Hepatocyte (in vitro differentiated cells): ENCODE measurements around the gene SPATA24. TPM values are rescaled to one million over a fixed set of nuclear protein-coding genes. Genes with fewer than 3 reads are reported as not detected.

Experiments
- DNase-seq: peaks from one replicate; pipeline ENCODE4 v3.0.0-alpha.2; 2016; ENCODE audit warnings: low spot score
- H2AFZ ChIP-seq: fragments of 200-600 bp; sonication (generic); 2 replicates; pipeline ENCODE4 v1.6.0; 2016; ENCODE audit warnings: antibody characterized with exemption, mild to moderate bottlenecking
- H3K27ac ChIP-seq: fragments of 200-600 bp; sonication (generic); 2 replicates; pipeline ENCODE4 v1.5.1; 2016; ENCODE audit warnings: mild to moderate bottlenecking
- H3K27me3 ChIP-seq: fragments of 200-600 bp; sonication (generic); 2 replicates; pipeline ENCODE4 v1.6.1; 2016
- H3K36me3 ChIP-seq: fragments of 200-600 bp; sonication (generic); replicated peaks from 2 replicates; pipeline ENCODE4 v1.5.1; 2016; ENCODE audit warnings: low read depth; ENCODE audit not compliant: insufficient read depth
- H3K4me1 ChIP-seq: fragments of 200-600 bp; sonication (generic); 2 replicates; pipeline ENCODE4 v1.5.1; 2016; ENCODE audit warnings: mild to moderate bottlenecking, moderate library complexity; ENCODE audit not compliant: insufficient read depth
- H3K4me2 ChIP-seq: fragments of 200-600 bp; sonication (generic); 2 replicates; pipeline ENCODE4 v1.6.0; 2016
- H3K4me3 ChIP-seq: fragments of 200-600 bp; sonication (generic); 2 replicates; pipeline ENCODE4 v1.5.1; 2016; ENCODE audit warnings: mild to moderate bottlenecking
- H3K79me2 ChIP-seq: fragments of 200-600 bp; sonication (generic); 2 replicates; pipeline ENCODE4 v1.6.0; 2017; ENCODE audit warnings: mild to moderate bottlenecking
- H3K9me2 ChIP-seq: fragments of 200-600 bp; sonication (generic); replicated peaks from 2 replicates; pipeline ENCODE4 v1.6.0; 2017; ENCODE audit warnings: mild to moderate bottlenecking; ENCODE audit not compliant: insufficient read depth
- H3K9me3 ChIP-seq: fragments of 200-600 bp; sonication (generic); 2 replicates; pipeline ENCODE4 v1.5.1; 2016; ENCODE audit warnings: low read depth, mild to moderate bottlenecking
- H4K20me1 ChIP-seq: fragments of 200-600 bp; sonication (generic); 2 replicates; pipeline ENCODE4 v1.6.0; 2016; ENCODE audit warnings: mild to moderate bottlenecking; ENCODE audit not compliant: insufficient read depth, poor library complexity, severe bottlenecking
- EZH2 ChIP-seq: fragments of 200-600 bp; sonication (generic); IDR thresholded peaks from 2 replicates; pipeline ENCODE4 v1.6.1; 2016; ENCODE audit warnings: antibody characterized with exemption, mild to moderate bottlenecking, borderline replicate concordance
- EZH2phosphoT487 ChIP-seq: fragments of 200-600 bp; sonication (generic); IDR thresholded peaks from one replicate; pipeline ENCODE4 v1.6.1; 2018; ENCODE audit warnings: antibody characterized with exemption, mild to moderate bottlenecking, low read depth, moderate library complexity; ENCODE audit not compliant: unreplicated experiment, severe bottlenecking
- WGBS: methylation state at CpG from one replicate; pipeline ENCODE4 v1.1.6; 2016; ENCODE audit warnings: low lambda C conversion rate; ENCODE audit errors: missing lambda C conversion rate; 5-methylcytosine and 5-hydroxymethylcytosine counted together
- polyA plus RNA-seq: library from polyadenylated mRNA; unstranded; fragments of >200 nt; fragmentation: Nextera tagmentation; extraction: Ambion mirVana; gene quantifications from 2 replicates; pipeline ENCODE4 v1.2.1, GENCODE V29; 2016
- total RNA-seq: library from RNA; depleted of rRNA; stranded (reverse); fragments of >200 nt; gene quantifications from 2 replicates; pipeline ENCODE4 v1.2.3, GENCODE V29; 2014
- TF ChIP-seq, protein P1 (sequence below): fragments of 200-600 bp; sonication (generic); IDR thresholded peaks from 2 replicates; pipeline ENCODE4 v1.5.1; 2016; ENCODE audit warnings: antibody characterized with exemption, mild to moderate bottlenecking; ENCODE audit not compliant: poor library complexity

SPATA24 gene
- total and polyA plus RNA-seq, 2 experiments from 2014 or later: 6.3 to 9.8 TPM

DNA sequence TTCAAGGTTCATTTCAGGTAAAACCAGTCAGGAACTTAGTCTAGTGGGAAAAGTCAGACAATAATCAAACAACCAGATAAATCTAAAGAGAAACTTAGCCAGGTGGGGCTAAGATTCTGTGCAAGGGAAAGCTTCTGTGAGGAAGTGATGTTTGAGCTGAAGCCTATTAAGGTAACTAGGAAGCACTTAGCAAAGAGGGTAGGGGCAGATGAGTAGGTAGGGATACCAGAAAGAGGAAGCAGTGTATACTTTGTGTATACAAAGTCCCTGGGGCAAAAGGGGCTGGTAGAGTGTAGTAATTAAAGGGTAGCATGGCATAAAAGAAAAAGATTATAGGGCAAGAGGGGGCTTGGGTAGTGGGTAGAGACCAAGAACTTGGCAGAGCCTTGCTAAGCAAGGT, 3.6 kb upstream of the SPATA24 start:
- Histone ChIP-seq H3K9me3 (no peaks in the 10 kb centered on the region), H3K36me3 (no peaks in the 10 kb centered on the region), H3K4me1 (peaks cover 6% of the 10 kb centered on the region), H3K79me2 (no peaks in the 10 kb centered on the region), H3K4me3 (no peak overlapping the region), H3K27ac (no peak overlapping the region), H4K20me1 (no peaks in the 10 kb centered on the region), H3K4me2 (no peak overlapping the region), H2AFZ (no peak overlapping the region), H3K9me2 (no peaks in the 10 kb centered on the region), H3K27me3 (no peaks in the 10 kb centered on the region)
- DNase-seq: no peak
- TF ChIP-seq EZH2phosphoT487: no peak

DNA sequence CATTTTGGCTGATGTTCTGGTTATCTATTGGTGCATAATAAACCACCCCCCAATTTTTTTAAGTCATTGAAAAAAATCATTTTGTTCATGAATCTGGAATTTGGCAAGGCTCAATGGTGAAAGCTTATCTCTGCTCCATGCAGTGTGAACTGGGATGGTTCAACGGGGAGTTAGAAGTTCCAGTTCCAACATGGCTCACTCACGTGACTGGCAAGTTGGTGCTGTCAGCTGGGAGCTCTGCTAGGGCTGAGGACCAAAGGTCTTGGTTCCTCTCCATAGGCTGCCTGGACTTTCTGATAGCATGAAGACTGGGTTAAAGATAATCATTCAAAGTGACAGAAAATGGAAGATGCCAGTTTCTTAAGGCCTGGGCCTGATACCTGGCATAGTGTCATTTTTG, 3.1 kb upstream of the SPATA24 start:
- Histone ChIP-seq H3K9me3 (no peaks in the 10 kb centered on the region), H4K20me1 (no peaks in the 10 kb centered on the region), H3K36me3 (no peaks in the 10 kb centered on the region), H3K79me2 (no peaks in the 10 kb centered on the region), H2AFZ (no peak overlapping the region), H3K27ac (no peak overlapping the region), H3K4me1 (peaks cover 6% of the 10 kb centered on the region), H3K9me2 (no peaks in the 10 kb centered on the region), H3K4me2 (no peak overlapping the region), H3K4me3 (no peak overlapping the region), H3K27me3 (no peaks in the 10 kb centered on the region)
- DNase-seq: no peak
- 88% methylated on average over 2 of the region's 2 CpGs for WGBS
- no peak for TF ChIP-seq EZH2phosphoT487
- TF ChIP-seq, protein P1, sequence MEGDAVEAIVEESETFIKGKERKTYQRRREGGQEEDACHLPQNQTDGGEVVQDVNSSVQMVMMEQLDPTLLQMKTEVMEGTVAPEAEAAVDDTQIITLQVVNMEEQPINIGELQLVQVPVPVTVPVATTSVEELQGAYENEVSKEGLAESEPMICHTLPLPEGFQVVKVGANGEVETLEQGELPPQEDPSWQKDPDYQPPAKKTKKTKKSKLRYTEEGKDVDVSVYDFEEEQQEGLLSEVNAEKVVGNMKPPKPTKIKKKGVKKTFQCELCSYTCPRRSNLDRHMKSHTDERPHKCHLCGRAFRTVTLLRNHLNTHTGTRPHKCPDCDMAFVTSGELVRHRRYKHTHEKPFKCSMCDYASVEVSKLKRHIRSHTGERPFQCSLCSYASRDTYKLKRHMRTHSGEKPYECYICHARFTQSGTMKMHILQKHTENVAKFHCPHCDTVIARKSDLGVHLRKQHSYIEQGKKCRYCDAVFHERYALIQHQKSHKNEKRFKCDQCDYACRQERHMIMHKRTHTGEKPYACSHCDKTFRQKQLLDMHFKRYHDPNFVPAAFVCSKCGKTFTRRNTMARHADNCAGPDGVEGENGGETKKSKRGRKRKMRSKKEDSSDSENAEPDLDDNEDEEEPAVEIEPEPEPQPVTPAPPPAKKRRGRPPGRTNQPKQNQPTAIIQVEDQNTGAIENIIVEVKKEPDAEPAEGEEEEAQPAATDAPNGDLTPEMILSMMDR: no peak
- no peak for TF ChIP-seq EZH2

DNA sequence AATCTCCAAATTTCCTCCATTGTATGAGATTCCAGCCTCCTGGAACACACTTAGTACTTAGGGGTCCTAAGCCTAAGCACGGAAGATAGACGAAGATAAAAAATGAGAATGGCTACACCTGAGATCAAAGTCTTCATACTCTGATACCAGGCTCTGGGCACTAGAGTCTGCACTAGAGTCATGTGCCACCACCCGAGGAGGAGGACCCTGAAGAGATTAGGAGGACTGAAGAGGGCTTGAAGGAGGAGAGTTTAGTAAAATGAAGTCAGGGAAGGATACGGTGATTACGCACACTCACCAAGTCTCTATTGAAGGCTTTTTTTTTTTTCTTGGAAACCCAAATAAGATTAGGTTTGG, 573 bp upstream of the SPATA24 start:
- H2AFZ ChIP-seq: peak overlapping the region; percentile 54
- no peaks in the 10 kb centered on the region for H3K36me3 ChIP-seq
- H4K20me1 ChIP-seq: no peaks in the 10 kb centered on the region
- peaks cover 6% of the 10 kb centered on the region for H3K4me1 ChIP-seq
- no peaks in the 10 kb centered on the region for H3K9me2 ChIP-seq
- WGBS: 56% methylated on average over 5 of the region's 5 CpGs
- H3K4me2 ChIP-seq: peak overlapping the region; percentile 83
- DNase-seq: no peak
- H3K4me3 ChIP-seq: no peak overlapping the region
- TF ChIP-seq EZH2 (no peak), EZH2phosphoT487 (no peak)
- TF ChIP-seq, protein P1: no peak
- peak overlapping the region; percentile 91 for H3K27ac ChIP-seq
- H3K9me3 ChIP-seq: no peaks in the 10 kb centered on the region
- no peaks in the 10 kb centered on the region for H3K27me3 ChIP-seq
- H3K79me2 ChIP-seq: no peaks in the 10 kb centered on the region

DNA sequence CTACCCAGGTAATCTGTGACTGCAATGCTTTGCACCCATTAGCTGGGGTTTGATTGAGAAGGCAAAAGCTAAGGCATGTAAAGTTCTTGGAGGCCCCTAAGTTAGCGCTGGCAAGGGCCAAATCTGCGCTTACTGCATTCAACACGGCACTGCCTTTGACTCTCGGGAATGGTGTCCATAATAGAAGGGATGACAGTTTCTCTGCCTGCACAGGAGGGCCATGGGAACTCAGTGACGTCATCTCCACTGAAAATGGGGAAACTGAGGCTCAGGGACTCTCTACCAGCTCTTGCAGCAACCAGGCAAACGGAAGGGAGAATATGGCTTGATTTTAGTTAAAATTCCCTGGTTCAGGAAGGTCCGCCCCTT, 487 bp downstream of the SPATA24 start:
- DNase-seq: no peak
- Histone ChIP-seq H3K4me1 (peaks cover 6% of the 10 kb centered on the region), H3K27me3 (no peaks in the 10 kb centered on the region), H3K4me2 (peak overlapping the region; percentile 83), H3K4me3 (peak overlapping the region; percentile 28), H3K9me2 (no peaks in the 10 kb centered on the region), H3K36me3 (no peaks in the 10 kb centered on the region), H3K27ac (peak overlapping the region; percentile 91), H4K20me1 (no peaks in the 10 kb centered on the region), H2AFZ (peak overlapping the region; percentile 34), H3K9me3 (no peaks in the 10 kb centered on the region), H3K79me2 (no peaks in the 10 kb centered on the region)
- WGBS: 29% methylated on average over 7 of the region's 7 CpGs
- TF ChIP-seq, protein P1: no peak
- TF ChIP-seq EZH2phosphoT487 (no peak), EZH2 (no peak)
